Endometrial microvascular endothelial cells (primary cell): ENCODE measurements around the gene CHRM5. TPM values are rescaled to one million over a fixed set of nuclear protein-coding genes. Genes with fewer than 3 reads are reported as not detected.
"Not testable (repeated sequence)": the region's sequence is repeated elsewhere in the genome, so short reads cannot be mapped to it uniquely, and the experiment has no call there.

Source experiments
- in situ Hi-C: cut with HindIII; loops from 2 replicates; pipeline ENCODE4 v1.10.0; 2017; ENCODE audit warnings: low sequenced_read_pairs, low pct_unique_long_range_greater_than_20kb; ENCODE audit errors: inconsistent ontology term
- total RNA-seq: library from RNA; depleted of rRNA; stranded (reverse); fragments of >200 nt; gene quantifications from one replicate; pipeline ENCODE4 v1.2.3, GENCODE V29; 2015; ENCODE audit errors: inconsistent ontology term

CHRM5 gene
- total RNA-seq, 1 donor from 2014 or later, result not detected

DNA sequence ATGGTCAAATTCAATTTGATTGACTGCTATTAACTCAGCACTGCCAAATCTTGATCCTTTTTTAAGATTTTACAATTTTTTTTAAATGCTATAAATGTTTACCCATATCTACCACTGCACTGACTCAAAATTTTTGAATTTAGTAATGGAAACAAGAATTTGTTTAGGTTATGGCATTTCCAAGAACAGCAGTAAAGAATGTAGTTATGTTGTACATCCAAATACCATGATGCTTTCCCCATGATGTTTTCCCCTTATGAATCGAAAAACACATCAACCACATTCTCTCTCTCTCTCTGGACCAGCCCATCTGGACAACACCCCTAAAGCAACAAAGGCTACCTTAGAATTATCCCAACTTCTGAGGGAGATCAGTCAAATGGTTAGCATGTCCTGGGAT lies 14.2 kb downstream of the CHRM5 start:
- in situ Hi-C loops, result no loop called here

DNA sequence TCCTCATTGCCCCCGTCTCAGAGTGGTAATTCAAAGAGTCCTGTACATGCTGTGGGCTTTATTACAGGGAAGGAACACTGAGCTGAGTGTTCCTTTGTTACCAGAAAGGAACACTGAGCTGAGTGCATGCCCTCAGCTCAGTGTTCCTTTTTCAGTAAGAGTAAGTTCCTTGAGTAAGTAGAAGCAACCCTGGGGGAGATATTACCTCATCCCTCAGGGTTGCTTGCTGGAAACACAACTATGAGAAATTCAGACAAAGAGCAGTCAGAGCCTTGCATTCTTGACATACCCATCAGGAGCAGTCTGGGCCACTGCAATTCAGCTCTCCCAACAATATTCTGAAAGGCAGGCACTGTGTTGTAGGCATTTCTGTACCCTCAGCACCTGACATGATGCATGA lies 17.0 kb downstream of the CHRM5 start:
- in situ Hi-C loops, result no loop called here

DNA sequence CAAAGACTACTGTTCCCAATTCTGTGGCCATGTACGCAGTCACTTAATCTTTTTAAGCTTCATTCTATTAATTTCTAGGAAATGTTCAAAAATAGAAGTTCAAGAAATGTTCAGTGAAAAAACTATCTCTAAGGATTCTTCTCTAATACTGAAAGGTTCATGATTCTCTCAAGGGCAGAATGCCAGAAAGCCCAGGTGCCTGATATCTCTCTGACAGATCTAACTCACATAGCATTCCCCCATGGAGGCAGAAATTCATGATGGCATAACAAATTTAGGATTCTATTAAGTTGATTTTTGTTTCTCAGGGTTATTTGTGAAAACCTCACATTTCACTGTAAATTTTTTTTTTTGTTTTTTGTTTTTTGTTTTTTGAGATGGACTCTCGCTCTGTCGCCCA lies 17.5 kb downstream of the CHRM5 start:
- in situ Hi-C loops, result no loop called here

GRCh38 chr15:33987444-33987843 lies 19.1 kb downstream of the CHRM5 start:
- in situ Hi-C loops, result no loop called here

DNA sequence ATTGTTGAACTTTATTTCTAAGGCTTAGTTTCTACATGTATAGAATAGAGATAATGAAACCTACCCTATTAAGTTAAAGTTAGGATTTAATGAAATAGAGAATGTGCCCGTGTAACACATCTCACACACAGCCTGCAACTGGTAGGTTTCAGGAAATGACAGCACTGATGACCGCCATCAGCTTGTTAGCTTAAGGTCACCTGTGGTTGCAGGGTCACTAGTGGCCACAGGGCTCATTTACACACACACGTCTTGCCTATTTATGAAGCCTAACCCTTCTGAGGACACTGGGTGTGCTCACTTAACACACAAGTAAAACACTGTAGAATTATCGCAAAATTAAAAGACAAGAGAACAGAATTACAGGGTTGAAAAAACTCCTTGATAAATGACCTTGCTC lies 20.1 kb downstream of the CHRM5 start:
- in situ Hi-C loops, result no loop called here

DNA sequence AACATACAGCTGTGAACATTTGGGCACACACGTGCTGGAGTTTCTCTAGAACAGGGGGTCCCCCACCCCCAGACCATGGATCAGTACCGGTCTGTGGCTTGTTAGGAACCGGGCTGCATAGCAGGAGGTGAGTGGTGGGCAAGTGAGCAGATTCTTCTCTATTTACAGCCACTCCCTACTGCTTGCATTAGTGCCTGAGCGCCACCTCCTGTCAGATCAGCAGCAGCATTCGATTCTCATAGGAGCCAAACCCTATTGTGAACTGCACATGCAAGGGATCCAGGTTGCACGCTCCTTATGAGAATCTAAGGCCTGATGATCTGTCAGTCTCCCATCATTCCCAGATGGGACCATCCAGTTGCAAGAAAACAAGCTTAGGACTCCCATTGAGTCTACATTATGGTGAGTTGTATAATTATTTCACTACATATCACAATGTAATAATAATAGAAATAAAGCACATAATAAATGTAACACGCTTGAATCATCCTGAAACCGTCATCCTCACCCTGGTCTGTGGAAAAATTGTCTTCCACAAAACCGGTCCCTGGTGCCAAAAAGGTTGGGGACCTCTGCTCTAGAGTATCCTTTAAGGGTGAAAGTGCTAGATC lies 25.8 kb downstream of the CHRM5 start:
- in situ Hi-C loops, result no loop called here

- in situ Hi-C loops, result not testable (repeated sequence)
Observed at GRCh38 chr15:33995666-33996065, 27.4 kb downstream of the CHRM5 start.

DNA sequence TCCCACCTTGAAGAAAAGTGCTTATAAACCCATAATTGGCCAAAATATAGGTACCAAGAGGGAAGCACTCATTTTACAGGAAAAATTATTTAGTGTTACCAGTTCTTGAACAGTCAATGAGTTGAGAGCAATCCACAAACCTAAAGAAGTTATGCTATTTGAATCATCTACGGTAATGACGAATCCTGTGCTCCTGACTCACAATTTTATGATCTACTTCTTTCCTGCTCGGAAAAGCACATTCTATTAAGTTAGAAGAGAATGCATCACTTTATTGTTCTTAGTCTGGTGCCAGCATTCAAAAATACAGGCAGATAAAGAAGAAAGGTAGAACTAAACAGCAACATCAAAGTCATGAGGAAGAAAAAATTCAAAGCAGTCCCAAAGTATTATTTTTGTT lies 33.2 kb downstream of the CHRM5 start:
- in situ Hi-C loops, result no loop called here

- in situ Hi-C loops, result no loop called here
Observed at GRCh38 chr15:34006381-34006780, 38.1 kb downstream of the CHRM5 start.

DNA sequence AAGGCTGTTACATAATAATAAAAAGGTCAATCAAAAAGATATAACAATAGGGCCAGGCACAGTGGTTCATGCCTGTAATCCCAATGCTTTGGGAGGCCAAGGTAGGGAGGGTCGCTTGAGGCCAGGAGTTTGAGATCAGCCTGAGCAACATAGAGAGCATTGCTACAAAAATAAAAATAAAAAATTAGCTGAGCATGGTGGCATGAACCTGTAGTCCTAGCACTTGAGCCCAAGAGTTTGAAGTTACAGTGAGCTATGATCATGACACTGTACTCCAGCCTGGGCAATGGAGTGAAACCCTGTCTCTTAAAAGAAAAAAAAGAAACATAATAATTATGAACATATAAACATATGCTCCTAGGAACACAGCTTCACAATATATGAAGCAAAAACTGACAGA lies 41.4 kb downstream of the CHRM5 start:
- in situ Hi-C loops, result no loop called here

DNA sequence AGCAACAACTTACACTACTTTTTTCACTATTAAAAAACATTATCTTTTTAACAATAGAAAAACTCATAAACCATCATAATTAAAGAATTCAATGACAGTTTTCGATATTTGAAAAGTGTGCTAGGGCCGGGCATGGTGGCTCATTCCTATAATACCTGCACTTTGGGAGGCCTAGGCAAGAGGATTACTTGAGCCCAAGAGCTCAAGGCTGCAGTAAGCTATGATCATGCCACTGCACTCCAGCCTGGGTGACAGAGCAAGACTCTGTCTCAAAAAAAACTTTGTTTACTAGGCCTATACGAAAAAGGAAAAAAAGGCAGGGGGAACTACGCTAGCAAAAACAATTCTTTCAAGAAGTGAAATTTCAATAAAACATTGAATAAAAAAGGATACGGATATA lies 42.6 kb downstream of the CHRM5 start:
- in situ Hi-C loops, result no loop called here

DNA sequence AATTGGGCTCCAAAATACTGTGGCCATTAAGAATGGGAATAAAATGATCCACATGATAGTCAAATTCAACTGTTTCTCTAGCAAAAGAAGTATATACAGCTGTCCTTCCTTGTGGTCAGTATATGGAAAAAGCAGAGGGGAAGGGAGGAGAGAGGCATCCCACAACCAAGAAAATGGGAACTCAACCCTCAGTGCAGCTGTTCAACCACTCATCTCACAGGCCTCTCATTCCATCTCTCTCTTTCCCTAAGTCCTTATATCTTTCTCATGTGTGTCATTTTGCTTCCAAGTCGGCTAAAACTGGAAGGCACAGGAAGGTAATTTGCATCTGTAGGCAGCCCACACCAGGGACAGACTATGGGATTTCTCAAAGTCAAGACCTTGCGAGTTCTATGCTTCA lies 43.2 kb downstream of the CHRM5 start:
- in situ Hi-C loops, result no loop called here

GRCh38 chr15:34012461-34013028 lies 44.2 kb downstream of the CHRM5 start:
- in situ Hi-C loops, result no loop called here

DNA sequence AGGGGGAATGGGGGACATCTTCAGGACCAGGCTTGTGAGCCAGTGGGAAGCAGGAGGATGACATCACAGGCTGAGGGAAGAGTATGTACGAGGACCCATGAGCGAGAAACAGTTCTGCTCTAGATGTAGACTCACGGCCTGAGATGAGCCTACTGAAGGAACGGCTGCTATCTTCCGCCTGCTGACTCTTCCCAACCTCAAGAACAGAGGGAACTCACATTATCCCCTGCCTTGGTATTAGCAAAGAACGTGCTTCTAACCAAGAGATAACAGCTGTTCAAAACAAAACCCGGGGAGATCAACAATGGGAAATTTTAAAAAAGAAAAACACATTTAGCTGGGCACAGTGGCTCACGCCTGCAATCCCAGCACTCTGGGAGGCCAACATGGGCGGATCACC lies 45.4 kb downstream of the CHRM5 start:
- in situ Hi-C loops, result no loop called here

GRCh38 chr15:34014556-34014955 lies 46.3 kb downstream of the CHRM5 start:
- in situ Hi-C loops, result no loop called here

DNA sequence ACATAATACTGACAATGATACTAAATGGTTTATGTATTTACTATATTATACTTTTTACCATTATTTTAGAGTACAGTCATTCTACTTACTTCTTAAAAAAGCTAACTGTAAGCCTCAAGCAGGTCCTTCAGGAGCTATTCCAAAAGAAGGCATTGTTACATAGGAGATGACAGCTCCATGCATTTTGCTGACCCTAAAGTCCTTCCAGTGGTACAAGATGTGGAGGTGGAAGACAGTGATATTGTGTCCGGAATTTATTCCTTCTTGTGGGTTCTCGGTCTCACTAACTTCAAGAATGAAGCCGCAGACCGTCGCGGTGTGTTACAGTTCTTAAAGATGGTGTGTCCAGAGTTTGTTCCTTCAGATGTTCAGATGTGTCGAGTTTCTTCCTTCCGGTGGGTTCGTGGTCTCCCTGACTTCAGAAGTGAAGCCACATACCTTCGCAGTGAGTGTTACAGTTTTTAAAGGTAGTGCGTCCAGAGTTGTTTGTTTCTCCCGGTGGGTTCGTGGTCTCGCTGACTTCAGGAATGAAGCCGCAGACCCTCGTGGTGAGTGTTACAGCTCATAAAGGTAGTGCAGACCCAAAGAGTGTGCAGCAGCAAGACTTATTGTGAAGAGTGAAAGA lies 49.8 kb downstream of the CHRM5 start:
- in situ Hi-C loops, result no loop called here

DNA sequence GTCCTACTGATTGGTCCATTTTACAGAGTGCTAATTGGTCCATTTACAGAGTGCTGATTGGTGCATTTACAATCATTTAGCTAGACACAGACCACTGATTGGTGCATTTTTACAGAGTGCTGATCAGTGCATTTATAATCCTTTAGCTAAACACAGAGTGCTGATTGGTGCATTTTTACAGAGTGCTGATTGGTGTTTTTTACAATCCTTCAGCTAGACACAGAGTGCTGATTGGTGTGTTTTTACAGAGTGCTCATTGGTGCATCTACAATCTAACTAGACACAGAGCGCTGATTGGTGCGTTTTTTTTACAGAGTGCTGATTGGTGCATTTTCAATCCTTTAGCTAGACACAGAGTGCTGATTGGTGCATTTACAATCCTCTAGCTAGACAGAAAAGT lies 50.4 kb downstream of the CHRM5 start:
- in situ Hi-C loops, result not testable (repeated sequence)

GRCh38 chr15:34019369-34019990 lies 51.2 kb downstream of the CHRM5 start:
- in situ Hi-C loops, result no loop called here

DNA sequence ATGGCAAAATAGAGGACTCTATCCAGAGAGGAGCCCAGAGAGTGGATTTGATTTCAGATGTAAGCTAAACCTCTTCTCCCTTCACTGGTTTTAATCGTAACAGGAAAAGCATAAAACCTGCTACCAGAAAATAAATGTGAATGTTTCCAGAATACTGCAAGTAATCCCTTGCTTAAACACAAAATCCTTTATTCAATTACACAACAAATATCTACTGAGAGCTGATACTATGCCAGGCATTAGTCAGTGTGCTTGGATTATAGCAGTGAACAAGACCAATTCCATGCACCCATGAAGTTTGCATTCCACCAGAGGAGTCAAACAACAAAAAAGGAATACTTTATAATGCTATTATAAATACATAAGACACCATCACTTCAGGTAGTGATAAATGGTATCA lies 55.6 kb downstream of the CHRM5 start:
- in situ Hi-C loops, result no loop called here

GRCh38 chr15:34025252-34025651 lies 57.0 kb downstream of the CHRM5 start:
- in situ Hi-C loops, result no loop called here
